DOHH2 (cell line): Measurements from ENCODE around the gene CTSE.

Source experiments
- H3F3A ChIP-seq: fragments of 200-600 bp; sonication (generic), shearing (Covaris generic); 2 replicates; pipeline ENCODE4 v1.6.0; 2016; ENCODE audit warnings: antibody characterized with exemption, mild to moderate bottlenecking; ENCODE audit not compliant: control insufficient read depth, insufficient read depth
- H3K27ac ChIP-seq: fragments of 200-600 bp; sonication (generic); 2 replicates; pipeline ENCODE4 v1.5.1; 2014; ENCODE audit warnings: low read depth, mild to moderate bottlenecking, low read length, moderate library complexity
- H3K27me3 ChIP-seq: fragments of 200-600 bp; sonication (generic); 2 replicates; pipeline ENCODE4 v1.6.1; 2014; ENCODE audit warnings: mild to moderate bottlenecking, low read length, mixed read lengths; ENCODE audit not compliant: control insufficient read depth
- H3K36me3 ChIP-seq: fragments of 200-600 bp; sonication (generic); 2 replicates; pipeline ENCODE4 v1.6.1; 2014; ENCODE audit warnings: mild to moderate bottlenecking, low read length, moderate library complexity, mixed read lengths; ENCODE audit not compliant: control insufficient read depth
- H3K4me1 ChIP-seq: fragments of 200-600 bp; sonication (generic); 2 replicates; pipeline ENCODE4 v1.6.1; 2014; ENCODE audit warnings: mild to moderate bottlenecking, low read length, mixed read lengths; ENCODE audit not compliant: control insufficient read depth
- H3K4me2 ChIP-seq: fragments of 200-600 bp; sonication (generic); 2 replicates; pipeline ENCODE4 v1.6.0; 2014; ENCODE audit warnings: mild to moderate bottlenecking, low read length, moderate library complexity
- H3K4me3 ChIP-seq: fragments of 200-600 bp; sonication (generic); 2 replicates; pipeline ENCODE4 v1.5.1; 2014; ENCODE audit warnings: mild to moderate bottlenecking, low read length, mixed read lengths
- H3K79me2 ChIP-seq: fragments of 200-600 bp; sonication (generic); 2 replicates; pipeline ENCODE4 v1.6.1; 2014; ENCODE audit warnings: mild to moderate bottlenecking, low read length, mixed read lengths; ENCODE audit not compliant: control insufficient read depth
- H3K9me2 ChIP-seq: fragments of 200-600 bp; sonication (generic); replicated peaks from 2 replicates; pipeline ENCODE4 v1.6.1; 2014; ENCODE audit warnings: mild to moderate bottlenecking, low read length, mixed read lengths; ENCODE audit not compliant: control insufficient read depth
- H3K9me3 ChIP-seq: fragments of 200-600 bp; sonication (generic); 2 replicates; pipeline ENCODE4 v1.6.1; 2014; ENCODE audit warnings: antibody characterized with exemption, low read length, mixed read lengths; ENCODE audit not compliant: control insufficient read depth, insufficient read depth
- H4K20me1 ChIP-seq: fragments of 200-600 bp; sonication (generic); 2 replicates; pipeline ENCODE4 v1.6.0; 2014; ENCODE audit warnings: low read depth, mild to moderate bottlenecking, antibody characterized with exemption, low read length, moderate library complexity; ENCODE audit not compliant: control insufficient read depth, insufficient read depth
- EZH2phosphoT487 ChIP-seq: fragments of 200-600 bp; sonication (generic); IDR thresholded peaks from 2 replicates; pipeline ENCODE4 v1.6.1; 2017; ENCODE audit warnings: borderline replicate concordance, mild to moderate bottlenecking, antibody characterized with exemption, low read length, moderate library complexity, mixed read lengths
- TF ChIP-seq, protein P1 (sequence below): fragments of 200-600 bp; sonication (generic); IDR thresholded peaks from one replicate; pipeline ENCODE4 v1.5.1; 2014; ENCODE audit warnings: antibody characterized with exemption, mild to moderate bottlenecking, low read depth, low read length; ENCODE audit not compliant: poor library complexity, severe bottlenecking

The CTSE gene

DNA sequence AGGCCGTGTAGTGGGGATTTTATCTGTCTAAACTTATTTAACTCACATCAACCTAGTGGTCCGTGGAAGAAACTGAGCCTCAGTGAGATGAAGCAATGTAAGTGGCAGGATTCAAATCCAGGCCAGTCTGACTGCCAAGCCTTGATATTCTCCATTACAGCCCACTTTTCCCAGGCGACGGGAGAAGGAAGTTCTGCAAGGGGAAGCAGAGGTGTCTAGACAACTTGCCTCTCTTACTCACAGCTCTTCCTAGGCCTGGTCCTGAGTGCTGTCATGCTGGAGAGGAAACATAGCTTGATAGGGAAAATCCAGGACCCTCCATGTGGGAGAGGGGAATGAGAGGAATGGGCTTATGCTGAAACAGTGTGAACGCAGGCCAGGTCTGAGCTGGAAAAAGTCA lies 9.1 kb downstream of the CTSE start:
- TF ChIP-seq, protein P1, sequence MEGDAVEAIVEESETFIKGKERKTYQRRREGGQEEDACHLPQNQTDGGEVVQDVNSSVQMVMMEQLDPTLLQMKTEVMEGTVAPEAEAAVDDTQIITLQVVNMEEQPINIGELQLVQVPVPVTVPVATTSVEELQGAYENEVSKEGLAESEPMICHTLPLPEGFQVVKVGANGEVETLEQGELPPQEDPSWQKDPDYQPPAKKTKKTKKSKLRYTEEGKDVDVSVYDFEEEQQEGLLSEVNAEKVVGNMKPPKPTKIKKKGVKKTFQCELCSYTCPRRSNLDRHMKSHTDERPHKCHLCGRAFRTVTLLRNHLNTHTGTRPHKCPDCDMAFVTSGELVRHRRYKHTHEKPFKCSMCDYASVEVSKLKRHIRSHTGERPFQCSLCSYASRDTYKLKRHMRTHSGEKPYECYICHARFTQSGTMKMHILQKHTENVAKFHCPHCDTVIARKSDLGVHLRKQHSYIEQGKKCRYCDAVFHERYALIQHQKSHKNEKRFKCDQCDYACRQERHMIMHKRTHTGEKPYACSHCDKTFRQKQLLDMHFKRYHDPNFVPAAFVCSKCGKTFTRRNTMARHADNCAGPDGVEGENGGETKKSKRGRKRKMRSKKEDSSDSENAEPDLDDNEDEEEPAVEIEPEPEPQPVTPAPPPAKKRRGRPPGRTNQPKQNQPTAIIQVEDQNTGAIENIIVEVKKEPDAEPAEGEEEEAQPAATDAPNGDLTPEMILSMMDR = no peak
- no peak for TF ChIP-seq EZH2phosphoT487
- Histone ChIP-seq H3K9me2 (no peaks in the 10 kb centered on the region), H3K27me3 (0 out of 2 replicates have a peak, but pooled peaks cover 6% of the 10 kb centered on the region), H3K27ac (no peak overlapping the region), H3K36me3 (no peaks in the 10 kb centered on the region), H3K79me2 (no peaks in the 10 kb centered on the region), H3K4me3 (no peak overlapping the region), H4K20me1 (no peaks in the 10 kb centered on the region), H3F3A (no peaks in the 10 kb centered on the region), H3K4me2 (no peak overlapping the region), H3K4me1 (peaks cover 15% of the 10 kb centered on the region), H3K9me3 (no peaks in the 10 kb centered on the region)

DNA sequence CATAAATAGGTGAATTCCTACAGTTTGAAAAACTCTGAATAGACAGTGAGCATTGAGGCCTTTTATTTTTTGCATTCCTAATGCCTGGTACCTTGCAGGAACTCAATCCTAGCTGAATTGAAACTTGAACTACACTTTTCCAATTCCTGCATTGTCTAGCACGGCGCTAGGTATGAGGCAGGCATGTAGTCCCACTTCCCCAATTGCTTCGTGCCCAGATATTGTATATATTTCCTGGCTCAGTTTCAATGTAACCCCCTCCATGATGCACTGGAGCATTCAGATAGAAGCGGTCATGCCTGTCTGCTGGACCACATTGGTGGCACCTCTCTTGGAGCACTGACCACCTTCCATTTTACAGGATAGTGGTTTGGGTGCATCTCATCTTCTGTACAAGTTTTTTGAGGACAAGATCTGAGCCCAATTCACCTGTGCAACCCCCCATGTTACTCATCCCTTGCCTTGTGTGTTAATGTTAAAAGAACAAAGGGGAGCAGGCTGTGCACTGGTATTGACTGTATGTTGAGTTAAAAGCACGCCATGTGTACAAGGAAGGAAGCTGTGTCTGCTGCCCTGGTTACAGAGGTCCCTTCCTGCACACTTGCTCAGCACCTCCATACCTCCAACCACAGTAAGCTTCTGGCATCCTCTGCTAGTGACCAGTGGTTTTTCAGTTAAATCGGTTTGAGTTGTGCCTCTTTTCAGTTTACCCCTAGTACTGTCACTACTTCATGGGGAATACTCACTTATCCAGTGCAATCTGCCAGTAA lies 10.5 kb downstream of the CTSE start:
- Histone ChIP-seq H3K9me3 (no peaks in the 10 kb centered on the region), H3K4me3 (no peak overlapping the region), H3F3A (no peaks in the 10 kb centered on the region), H3K27me3 (no peaks in the 10 kb centered on the region), H3K4me2 (no peak overlapping the region), H3K36me3 (no peaks in the 10 kb centered on the region), H3K4me1 (peaks cover 15% of the 10 kb centered on the region), H3K79me2 (no peaks in the 10 kb centered on the region), H3K9me2 (no peaks in the 10 kb centered on the region), H4K20me1 (no peaks in the 10 kb centered on the region), H3K27ac (no peak overlapping the region)
- TF ChIP-seq, protein P1 = no peak
- TF ChIP-seq EZH2phosphoT487 = no peak

DNA sequence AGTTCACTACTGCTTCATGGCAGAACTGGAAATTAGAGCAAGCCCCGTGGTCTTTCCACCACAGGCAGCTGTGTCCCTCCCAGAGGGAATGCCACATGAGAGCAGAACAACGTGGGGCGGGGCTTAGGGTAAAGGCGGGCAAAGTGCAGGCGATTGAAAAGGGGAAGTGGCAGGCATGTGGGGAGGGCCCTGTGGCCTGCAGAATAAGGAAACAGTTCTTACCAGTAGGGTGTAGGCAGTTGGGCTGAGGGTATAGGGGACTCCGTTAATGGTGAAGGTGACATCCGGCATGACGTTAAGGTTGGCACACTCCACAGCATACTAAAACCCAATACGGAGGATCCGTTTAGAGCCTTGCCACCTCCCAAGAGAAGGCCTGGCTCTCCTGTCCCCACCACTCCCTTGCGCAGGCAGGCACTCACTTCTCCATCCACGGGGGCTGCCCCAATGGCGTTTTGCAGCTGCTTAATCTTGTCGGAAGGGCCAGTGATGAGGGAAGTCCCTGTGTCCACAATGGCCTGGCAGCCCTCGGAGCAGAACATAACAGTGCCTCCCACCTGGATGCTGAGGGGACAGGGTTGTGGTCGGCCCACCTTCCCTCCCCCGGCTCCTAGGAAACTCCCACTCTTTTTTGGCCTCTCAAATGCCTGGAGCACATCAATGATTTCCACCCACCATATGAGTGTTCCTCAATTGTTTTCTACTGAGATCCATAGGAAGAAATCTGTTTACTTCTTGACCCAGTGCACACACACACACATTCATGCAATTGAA lies 11.4 kb downstream of the CTSE start:
- Histone ChIP-seq H4K20me1 (no peaks in the 10 kb centered on the region), H3K4me3 (peak overlapping the region; percentile 41), H3K27me3 (no peaks in the 10 kb centered on the region), H3K9me3 (no peaks in the 10 kb centered on the region), H3K4me1 (peaks cover 15% of the 10 kb centered on the region), H3K36me3 (no peaks in the 10 kb centered on the region), H3K27ac (no peak overlapping the region), H3K4me2 (peak overlapping the region; percentile 56), H3K9me2 (no peaks in the 10 kb centered on the region), H3F3A (no peaks in the 10 kb centered on the region), H3K79me2 (no peaks in the 10 kb centered on the region)
- TF ChIP-seq, protein P1 = no peak
- no peak for TF ChIP-seq EZH2phosphoT487
